H9 (cell line): Measurements from ENCODE around the gene EEF1A1. TPM values are rescaled to one million over a fixed set of nuclear protein-coding genes. Genes with fewer than 3 reads are reported as not detected.
A peak's percentile ranks its signal among the peaks of the same experiment; 100 is the strongest.

ENCODE experiments used
- DNase-seq: peaks from one replicate; pipeline ENCODE4 v3.0.0-alpha.2; 2017
- H2AFZ ChIP-seq: one replicate; pipeline ENCODE4 v1.6.1; 2013; ENCODE audit warnings: mild to moderate bottlenecking, low read length, control low read depth, moderate library complexity
- H2AK5ac ChIP-seq: 2 replicates; pipeline ENCODE4 v1.6.1; 2013; ENCODE audit warnings: low read length, control low read depth, mixed read lengths; ENCODE audit not compliant: insufficient read length
- H2BK120ac ChIP-seq: one replicate; pipeline ENCODE4 v1.6.1; 2013; ENCODE audit warnings: low read depth, mild to moderate bottlenecking, low read length, control low read depth, inconsistent platforms; ENCODE audit not compliant: poor library complexity, severe bottlenecking
- H2BK12ac ChIP-seq: 2 replicates; pipeline ENCODE4 v1.6.1; 2013; ENCODE audit warnings: low read length, control low read depth, mixed read lengths, low read depth; ENCODE audit not compliant: insufficient read length
- H2BK15ac ChIP-seq: 2 replicates; pipeline ENCODE4 v1.6.1; 2013; ENCODE audit warnings: low read depth, low read length, control low read depth
- H2BK20ac ChIP-seq: one replicate; pipeline ENCODE4 v1.6.1; 2013; ENCODE audit warnings: low read depth, mild to moderate bottlenecking, low read length, control low read depth, inconsistent platforms; ENCODE audit not compliant: poor library complexity, severe bottlenecking
- H2BK5ac ChIP-seq: 2 replicates; pipeline ENCODE4 v1.6.1; 2013; ENCODE audit warnings: low read length, control low read depth, mixed read lengths; ENCODE audit not compliant: insufficient read length
- H3K14ac ChIP-seq: 2 replicates; pipeline ENCODE4 v1.6.1; 2013; ENCODE audit warnings: low read length, control low read depth; ENCODE audit not compliant: insufficient read depth
- H3K18ac ChIP-seq: 2 replicates; pipeline ENCODE4 v1.6.1; 2013; ENCODE audit warnings: low read depth, mild to moderate bottlenecking, mixed read lengths, low read length, control low read depth; ENCODE audit not compliant: insufficient read length
- H3K23ac ChIP-seq: 2 replicates; pipeline ENCODE4 v1.6.1; 2013; ENCODE audit warnings: low read length, control low read depth, mixed read lengths, low read depth; ENCODE audit not compliant: insufficient read length
- H3K23me2 ChIP-seq: 2 replicates; pipeline ENCODE4 v1.6.1; 2013; ENCODE audit warnings: low read depth, mild to moderate bottlenecking, mixed read lengths, low read length, control low read depth; ENCODE audit not compliant: insufficient read length, poor library complexity, severe bottlenecking
- H3K27ac ChIP-seq: 2 replicates; pipeline ENCODE4 v1.5.1; 2013; ENCODE audit warnings: low read length, control low read depth, mixed read lengths, low read depth; ENCODE audit not compliant: insufficient read length
- H3K27me3 ChIP-seq: 2 replicates; pipeline ENCODE4 v1.6.1; 2013; ENCODE audit warnings: low read length, control low read depth, inconsistent platforms; ENCODE audit not compliant: insufficient read depth
- H3K4ac ChIP-seq: 2 replicates; pipeline ENCODE4 v1.6.1; 2013; ENCODE audit warnings: low read depth, mild to moderate bottlenecking, control low read depth, inconsistent platforms, low read length, moderate library complexity
- H3K4me1 ChIP-seq: 2 replicates; pipeline ENCODE4 v1.6.1; 2013; ENCODE audit warnings: low read length, control low read depth, inconsistent platforms; ENCODE audit not compliant: insufficient read depth
- H3K4me2 ChIP-seq: 2 replicates; pipeline ENCODE4 v1.6.1; 2013; ENCODE audit warnings: low read length, control low read depth, mixed read lengths; ENCODE audit not compliant: insufficient read length, insufficient read depth
- H3K56ac ChIP-seq: 2 replicates; pipeline ENCODE4 v1.6.1; 2013; ENCODE audit warnings: low read depth, mild to moderate bottlenecking, mixed read lengths, low read length, control low read depth; ENCODE audit not compliant: insufficient read length
- H3K79me1 ChIP-seq: 2 replicates; pipeline ENCODE4 v1.6.1; 2013; ENCODE audit warnings: low read depth, mild to moderate bottlenecking, moderate library complexity, low read length, control low read depth, inconsistent platforms; ENCODE audit not compliant: insufficient read depth, poor library complexity, severe bottlenecking
- H3K79me2 ChIP-seq: 2 replicates; pipeline ENCODE4 v1.6.1; 2013; ENCODE audit warnings: low read length, control low read depth, inconsistent platforms; ENCODE audit not compliant: insufficient read depth
- H3K9ac ChIP-seq: 2 replicates; pipeline ENCODE4 v1.6.1; 2013; ENCODE audit warnings: low read length, control low read depth, mixed read lengths; ENCODE audit not compliant: insufficient read length; ENCODE audit errors: extremely low read depth
- H3K9me3 ChIP-seq: one replicate; pipeline ENCODE4 v1.6.1; 2013; ENCODE audit warnings: low read depth, low read length, inconsistent platforms; ENCODE audit not compliant: control insufficient read depth
- H3T11ph ChIP-seq: one replicate; pipeline ENCODE4 v1.6.1; 2013; ENCODE audit warnings: mild to moderate bottlenecking, low read length, control low read depth, inconsistent platforms
- H4K20me1 ChIP-seq: one replicate; pipeline ENCODE4 v1.6.1; 2013; ENCODE audit not compliant: control insufficient read depth, insufficient read length, insufficient read depth
- H4K5ac ChIP-seq: 2 replicates; pipeline ENCODE4 v1.6.1; 2013; ENCODE audit warnings: low read depth, mild to moderate bottlenecking, mixed read lengths, low read length, control low read depth; ENCODE audit not compliant: insufficient read length
- H4K8ac ChIP-seq: replicated peaks from 2 replicates; pipeline ENCODE4 v1.6.1; 2013; ENCODE audit warnings: low read length, control low read depth, mixed read lengths, low read depth; ENCODE audit not compliant: insufficient read length
- H4K91ac ChIP-seq: 2 replicates; pipeline ENCODE4 v1.6.1; 2013; ENCODE audit warnings: low read depth, mild to moderate bottlenecking, moderate library complexity, mixed read lengths, low read length, control low read depth; ENCODE audit not compliant: insufficient read length
- H3K27ac Mint-ChIP-seq, 3 experiments: 2 replicates in 2 of 3; 3 replicates in 1 of 3; pipeline ENCODE4 v1.8.0; 2020 to 2021; ENCODE audit warnings: mixed read lengths in 3 of 3, mild to moderate bottlenecking in 1 of 3, moderate library complexity in 1 of 3
- H3K27me3 Mint-ChIP-seq: 2 replicates; pipeline ENCODE4 v1.8.0; 2021; ENCODE audit warnings: low read depth, mild to moderate bottlenecking, moderate library complexity, mixed read lengths
- H3K36me3 Mint-ChIP-seq, 3 experiments: 2 replicates in 2 of 3; 3 replicates in 1 of 3; pipeline ENCODE4 v1.8.0; 2020 to 2021; ENCODE audit warnings: low read depth in 3 of 3, mixed read lengths in 3 of 3; ENCODE audit not compliant: insufficient read depth in 1 of 3
- H3K4me1 Mint-ChIP-seq, 2 experiments: 2 replicates each; pipeline ENCODE4 v1.8.0; 2020; ENCODE audit warnings: mixed read lengths in 2 of 2
- H3K4me3 Mint-ChIP-seq, 2 experiments: 2 replicates in 1 of 2; 3 replicates in 1 of 2; pipeline ENCODE4 v1.8.0; 2020 to 2021; ENCODE audit warnings: mild to moderate bottlenecking in 2 of 2, mixed read lengths in 2 of 2, moderate library complexity in 1 of 2
- H3K9me3 Mint-ChIP-seq, 2 experiments: 2 replicates in 1 of 2; 3 replicates in 1 of 2; pipeline ENCODE4 v1.8.0; 2020; ENCODE audit warnings: mild to moderate bottlenecking in 2 of 2, mixed read lengths in 2 of 2, moderate library complexity in 1 of 2
- CTCF ChIP-seq: fragments of 200-600 bp; sonication (generic); conservative IDR thresholded peaks from 3 replicates; pipeline ENCODE4 v1.8.0; 2021; ENCODE audit warnings: antibody characterized with exemption, mild to moderate bottlenecking
- WGBS: extraction: QIAGEN DNeasy Blood & Tissue Kit; methylation state at CpG from one replicate; pipeline ENCODE4 v1.1.7; 2013; ENCODE audit warnings: missing lambda C conversion rate, low lambda C conversion rate, mixed read lengths; ENCODE audit not compliant: insufficient read length; ENCODE audit errors: extremely low coverage; 5-methylcytosine and 5-hydroxymethylcytosine counted together
- total RNA-seq: library from RNA; stranded (reverse); gene quantifications from 2 replicates; pipeline ENCODE4 v1.2.1, GENCODE V29; 2021

The EEF1A1 gene
- total RNA-seq, 1 experiment from 2014 or later: 13,057 TPM

GRCh38 chr6:73516514-73517489 is 4.0 kb downstream of the EEF1A1 start:
- Histone ChIP-seq H3K23me2 (no peaks in the 10 kb centered on the region), H4K20me1 (no peaks in the 10 kb centered on the region), H2BK20ac (no peak overlapping the region), H4K91ac (no peak overlapping the region), H2AK5ac (no peak overlapping the region), H3T11ph (no peak overlapping the region), H3K79me2 (peaks cover 10% of the 10 kb centered on the region; the same call in 1 of the 2 replicates), H3K4me1 (no peaks in the 10 kb centered on the region), H3K14ac (no peak overlapping the region), H4K8ac (no peak overlapping the region), H2BK120ac (no peak overlapping the region), H3K18ac (no peak overlapping the region), H3K27me3 (no peaks in the 10 kb centered on the region), H3K9ac (peak overlapping the region; percentile 74), H3K79me1 (no peaks in the 10 kb centered on the region), H2AFZ (no peak overlapping the region), H3K23ac (no peak overlapping the region), H2BK15ac (no peak overlapping the region), H2BK12ac (no peak overlapping the region), H3K4ac (no peak overlapping the region), H4K5ac (no peak overlapping the region), H3K27ac (peak overlapping the region; percentile 75), H2BK5ac (no peak overlapping the region), H3K9me3 (no peaks in the 10 kb centered on the region), H3K4me2 (peak overlapping the region; percentile 52), H3K56ac (no peak overlapping the region)
- DNase-seq: no peak
- peaks cover 15% of the 10 kb centered on the region for H3K27me3 Mint-ChIP-seq
- peaks cover 14 to 16% of the 10 kb centered on the region in 2 experiments for H3K9me3 Mint-ChIP-seq
- no peak for TF ChIP-seq CTCF
- H3K27ac Mint-ChIP-seq: peak overlapping the region in 2 of 3 experiments; percentile 94 to 99; a peak in 4 of 7 replicates
- no CpG with 5 or more reads among the region's 4 CpGs for WGBS
- peaks cover 19 to 35% of the 10 kb centered on the region in 2 experiments for H3K4me1 Mint-ChIP-seq
- H3K36me3 Mint-ChIP-seq: peaks cover 47 to 70% (median 62%) of the 10 kb centered on the region in 3 experiments
- H3K4me3 Mint-ChIP-seq: peak overlapping the region; percentile 78 to 96
